ENCODE measurements around the gene DCANP1. TPM values are rescaled to one million over a fixed set of nuclear protein-coding genes. Genes with fewer than 3 reads are reported as not detected.
"Not testable (repeated sequence)": the region's sequence is repeated elsewhere in the genome, so short reads cannot be mapped to it uniquely, and the experiment has no call there.

DCANP1 gene
- polyA plus RNA-seq (2011; rRNA removed) (not detected in 2 replicates), polyA plus RNA-seq (2017; fragmentation: RNase III; extraction: RNeasy Plus Mini Kit Qiagen cat#74134 plus additional on column Dnase treatment) (not detected in 3 replicates), polyA minus RNA-seq (2011; rRNA and poly(A)+ RNA removed) (not detected in 2 replicates)
- polyA plus RNA-seq (2012; cell fraction: cytosol; rRNA removed): not detected in 2 replicates
- not detected in 2 replicates for polyA plus RNA-seq (2012; cell fraction: nucleus; rRNA removed)

- H3K4me1 ChIP-seq: no peaks in the 10 kb centered on the region
- no peak within 1 kb of the TSS for H3K4me2 ChIP-seq
- ATAC-seq (no peak), FAIRE-seq (no peak), DNase-seq (ENCODE audit: low read depth in 1 of 2, low spot score in 1 of 2) (no peak)
- no peaks in the 10 kb centered on the region for H3K9me3 ChIP-seq
- TF ChIP-seq HMGXB4 (CRISPR knock-in tag; IDR thresholded peaks at IDR 0.05; ENCODE audit: borderline replicate concordance): no peak
- TF ChIP-seq ATOH8 (CRISPR knock-in tag; IDR thresholded peaks at IDR 0.05; ENCODE audit: low read depth): no peak
- TF ChIP-seq BCL3 (IDR thresholded peaks at IDR 0.05): no peak
- no peak for TF ChIP-seq CBX2 (IDR thresholded peaks at IDR 0.05; ENCODE audit: borderline replicate concordance, low read depth)
- TF ChIP-seq NFE2L2 (conservative IDR thresholded peaks at IDR 0.05; ENCODE audit: low read length): no peak
- TF ChIP-seq REST (IDR thresholded peaks at IDR 0.05): no peak
- no peak for TF ChIP-seq JUNB (IDR thresholded peaks at IDR 0.05)
- TF ChIP-seq TP53 (CRISPR knock-in tag; IDR thresholded peaks at IDR 0.05): no peak
- no peak for TF ChIP-seq KDM5A (IDR thresholded peaks at IDR 0.05)
- no peak for TF ChIP-seq MAFK (IDR thresholded peaks at IDR 0.05; ENCODE audit: partially characterized antibody)
- no peak for TF ChIP-seq SREBF2 (IDR thresholded peaks at IDR 0.05)
- ChIA-PET POLR2A (no interaction called here), CTCF (interaction anchor here (1.5 to 37.5 kb wide), 7 partner anchors 10 to 114 kb away, joined by 6 to 1932 read pairs (median 22); no protein-coding TSS in a partner anchor)
- 18% methylated on average over 5 of the region's 5 CpGs for WGBS (ENCODE audit: missing lambda C conversion rate)
- H3K4me3 ChIP-seq: no peak within 1 kb of the TSS
- H3K27ac ChIP-seq: no peak within 1 kb of the TSS
Observed at GRCh38 chr5:135447298-135447929, at the start of gene DCANP1. TSS of gene DCANP1 (minus strand) at chr5:135447348. CDS start at chr5:135447108, 240 bp downstream.

GRCh38 chr5:135495531-135495930, 48.4 kb upstream of the DCANP1 start:
- POLR2A ChIA-PET: not testable (repeated sequence)
- WGBS (ENCODE audit: missing lambda C conversion rate): 59% methylated on average over 4 of the region's 4 CpGs

GRCh38 chr5:135494196-135494595, 47.0 kb upstream of the DCANP1 start:
- Histone ChIP-seq H3K4me2 (no peak overlapping the region), H3K4me1 (peaks cover 22% of the 10 kb centered on the region; the same call in 2 of the 3 replicates), H3K27ac (peak overlapping the region in 1 of 2 experiments; percentile 79; a peak in 3 of 6 replicates), H3K4me3 (no peak overlapping the region), H3K9me3 (no peaks in the 10 kb centered on the region)
- FAIRE-seq (no peak), DNase-seq (ENCODE audit: low read depth in 1 of 2, low spot score in 1 of 2) (no peak), ATAC-seq (no peak)
- POLR2A ChIA-PET: no interaction called here
- 90% methylated on average over 5 of the region's 5 CpGs for WGBS (ENCODE audit: missing lambda C conversion rate)
- CTCF ChIA-PET: interaction anchor here (1.0 to 6.1 kb wide), 9 partner anchors 12 to 67 kb away, joined by 3 to 43 read pairs (median 5); no protein-coding TSS in a partner anchor
- TF ChIP-seq POLR2AphosphoS2 (conservative IDR thresholded peaks at IDR 0.05; ENCODE audit: low read length) (no peak), RAD21 (conservative IDR thresholded peaks at IDR 0.05 in 1 of 2, IDR thresholded peaks at IDR 0.05 in 1 of 2) (no peak), FOSL2 (IDR thresholded peaks at IDR 0.05) (no peak), FOSL2 (CRISPR knock-in tag; IDR thresholded peaks at IDR 0.05) (no peak), HOXA7 (CRISPR knock-in tag; IDR thresholded peaks at IDR 0.05) (no peak), CHD4 (IDR thresholded peaks at IDR 0.05; ENCODE audit: borderline replicate concordance) (no peak), TFCP2L1 (CRISPR knock-in tag; IDR thresholded peaks at IDR 0.05) (no peak), RNF2 (IDR thresholded peaks at IDR 0.05; ENCODE audit: borderline replicate concordance, low read depth) (no peak), MYC (IDR thresholded peaks at IDR 0.05; ENCODE audit: borderline replicate concordance, low read length) (no peak), KDM5A (IDR thresholded peaks at IDR 0.05) (no peak), E2F6 (IDR thresholded peaks at IDR 0.05; ENCODE audit: borderline replicate concordance, low read depth) (no peak), GATA3 (IDR thresholded peaks at IDR 0.05; ENCODE audit: borderline replicate concordance) (no peak), BHLHE40 (IDR thresholded peaks at IDR 0.05; ENCODE audit: low read depth, low read length) (no peak), TP53 (CRISPR knock-in tag; IDR thresholded peaks at IDR 0.05) (no peak), NPAS2 (CRISPR knock-in tag; IDR thresholded peaks at IDR 0.05; ENCODE audit: borderline replicate concordance) (no peak)

More at GRCh38 chr5:135495531-135495930, 48.4 kb upstream of the DCANP1 start:
- DNase-seq (ENCODE audit: low read depth in 1 of 2, low spot score in 1 of 2); H3K27ac ChIP-seq; ATAC-seq; H3K9me3 ChIP-seq; FAIRE-seq; H3K4me2 ChIP-seq; H3K4me3 ChIP-seq: not testable (repeated sequence)
- H3K4me1 ChIP-seq: peaks cover 19% of the 10 kb centered on the region; the same call in 2 of the 3 replicates
- CTCF ChIA-PET: interaction anchor here (0.5 to 6.1 kb wide), 6 partner anchors 13 to 337 kb away, joined by 3 to 43 read pairs (median 5); no protein-coding TSS in a partner anchor
